Stimulated activated CD4-positive, alpha-beta T cell treated with anti-CD3 and anti-CD28 coated beads, Interleukin-1b, Interleukin-23, amount 100 ng/mL, for 1 hour (primary cell): ENCODE data around the gene KANK4.
A peak's percentile ranks its signal among the peaks of the same experiment; 100 is the strongest.
"Not testable (repeated sequence)": the region's sequence is repeated elsewhere in the genome, so short reads cannot be mapped to it uniquely, and the experiment has no call there.

ENCODE experiments used
- DNase-seq, 2 donors: peaks; one replicate each; pipeline ENCODE4 v3.0.0-alpha.2; 2020; ENCODE audit warnings: low read depth in 2 of 2

Gene KANK4

GRCh38 chr1:62271948-62272728 is 47.1 kb downstream of the KANK4 start:
- peak in 1 of 2 donors; percentile 1 for DNase-seq

- no peak for DNase-seq
Observed at GRCh38 chr1:62271134-62271533, 48.1 kb downstream of the KANK4 start.

DNA sequence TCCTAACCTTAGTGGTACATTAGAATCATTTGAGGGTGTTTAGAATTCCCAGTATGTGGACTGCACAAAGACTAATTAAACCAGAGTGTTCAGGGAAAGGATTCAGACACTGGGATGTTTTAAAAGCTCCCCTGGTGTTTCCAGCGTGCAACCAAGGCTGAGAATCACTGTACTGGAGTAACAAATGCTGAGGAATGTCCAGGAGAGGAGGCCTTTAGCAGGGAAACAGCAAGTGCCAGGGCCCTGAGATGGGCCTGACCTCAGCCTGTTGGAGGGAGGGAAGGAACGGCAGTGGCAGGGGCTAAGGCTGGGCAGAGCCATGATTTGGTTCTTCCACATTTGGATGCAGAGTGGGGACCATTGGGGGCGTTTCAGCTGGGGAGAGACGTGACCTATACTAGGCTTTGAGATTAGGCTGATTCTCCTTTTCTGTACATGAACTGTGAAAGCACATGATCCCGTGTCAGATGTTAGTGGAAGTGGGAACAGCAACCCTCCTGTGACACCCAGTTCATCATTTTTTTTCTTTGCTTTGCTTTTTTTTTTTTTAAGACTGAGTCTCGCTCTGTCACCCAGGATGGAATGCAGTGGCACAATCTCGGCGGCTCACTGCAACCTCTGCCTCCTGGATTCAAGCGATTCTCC is 49.3 kb downstream of the KANK4 start:
- no peak for DNase-seq

DNA sequence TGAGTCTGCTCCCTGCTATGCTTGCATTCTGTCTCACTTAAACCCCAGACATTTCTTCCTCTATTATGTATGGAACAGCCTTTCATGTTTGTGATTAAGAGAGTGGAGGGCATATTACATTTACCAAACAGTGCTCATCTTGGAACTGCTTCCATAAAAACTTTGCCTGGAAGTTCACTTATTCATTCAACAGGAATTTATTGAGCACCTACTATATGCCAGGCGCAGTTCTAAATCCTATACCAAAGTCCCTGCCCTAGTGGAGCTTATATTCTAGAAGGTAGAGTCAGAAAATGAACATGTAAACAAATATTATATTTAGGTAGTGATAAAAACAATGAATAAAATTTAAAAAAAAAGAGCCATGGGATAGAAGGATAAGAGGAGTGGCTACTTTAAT is 49.8 kb downstream of the KANK4 start:
- DNase-seq, result no peak

DNA sequence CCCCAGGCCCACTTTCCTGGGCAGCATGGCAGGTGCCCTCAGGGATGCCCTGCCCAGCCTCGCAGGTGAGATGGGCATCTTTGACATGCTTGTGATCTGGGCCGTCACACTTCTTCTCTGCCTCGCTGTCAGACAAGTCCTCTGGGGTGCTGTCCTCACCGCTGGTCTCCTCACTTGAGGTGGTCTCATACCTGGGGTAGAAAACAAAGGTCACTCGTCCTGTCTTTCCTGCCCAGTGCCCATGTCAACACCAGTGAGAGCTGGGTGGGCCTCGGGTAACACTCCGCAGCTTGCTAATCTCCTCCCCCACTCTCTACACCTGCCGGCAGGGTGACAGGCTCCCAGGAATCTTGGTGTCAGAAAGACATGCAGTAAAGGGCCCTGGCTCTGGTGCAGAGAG is 50.9 kb downstream of the KANK4 start:
- no peak for DNase-seq

DNA sequence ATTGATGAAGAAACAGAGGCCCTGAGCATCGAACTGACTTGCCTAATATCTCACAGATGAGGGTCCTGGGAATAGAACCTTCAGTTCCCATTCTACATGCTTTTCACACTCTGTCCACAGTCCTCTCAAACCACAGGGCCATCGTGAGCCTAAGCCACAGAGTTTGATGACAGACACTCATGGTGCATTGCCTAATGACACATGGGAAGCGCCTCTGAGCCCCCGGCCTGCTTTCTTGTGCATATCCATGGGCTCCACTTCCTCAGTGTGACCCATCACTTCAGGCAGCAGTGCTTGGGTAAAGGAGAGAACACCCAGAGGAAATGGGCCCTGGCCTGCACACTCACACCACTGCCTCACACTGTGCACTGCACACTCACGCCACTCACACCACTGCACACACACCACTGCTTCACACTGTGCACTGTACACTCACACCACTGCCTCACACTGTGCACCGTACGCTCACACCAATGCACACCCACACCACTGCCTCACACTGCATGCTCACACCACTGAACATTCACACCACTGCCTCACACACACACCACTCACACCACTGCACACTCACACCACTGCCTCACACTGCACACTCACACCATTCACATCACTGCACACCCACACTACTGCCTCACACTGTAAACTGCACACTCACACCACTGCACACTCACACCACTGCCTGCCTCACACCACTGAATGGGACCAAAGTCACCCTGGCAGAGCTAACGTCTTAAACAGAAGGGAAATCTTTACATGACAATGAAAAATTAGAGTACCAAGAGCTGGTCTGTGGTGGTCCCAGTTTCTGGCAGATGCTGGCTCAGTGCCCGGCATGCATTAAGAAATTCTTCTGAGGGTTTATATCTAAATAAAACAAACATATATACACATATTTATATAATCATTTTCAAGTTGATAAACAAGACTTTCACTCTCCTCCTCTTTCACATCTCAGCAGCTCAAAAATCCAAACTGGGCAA is 53.0 kb downstream of the KANK4 start:
- no peak for DNase-seq

DNA sequence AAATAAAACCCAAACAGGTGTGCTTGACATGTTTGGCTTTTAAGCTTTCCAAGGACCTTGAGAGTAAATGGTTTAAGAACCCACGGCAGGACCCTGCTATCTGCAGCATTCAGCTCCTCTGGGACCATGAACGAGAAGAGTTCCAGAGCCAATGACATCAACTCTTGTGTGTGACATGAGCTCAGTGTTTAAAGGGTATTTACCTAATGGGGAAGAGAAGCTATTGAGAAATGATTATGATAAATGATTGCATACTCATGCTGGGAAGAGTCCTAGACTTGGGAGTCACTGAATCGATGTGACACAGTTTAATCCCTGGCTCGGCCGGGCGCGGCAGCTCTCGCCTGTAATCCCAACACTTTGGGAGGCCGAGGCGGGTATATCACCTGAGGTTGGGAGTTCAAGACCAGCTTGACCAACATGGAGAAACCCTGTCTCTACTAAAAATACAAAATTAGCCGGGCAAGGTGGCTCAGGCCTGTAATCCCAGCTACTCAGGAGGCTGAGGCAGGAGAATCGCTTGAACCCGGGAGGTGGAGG is 55.4 kb downstream of the KANK4 start:
- DNase-seq, result no peak

GRCh38 chr1:62263006-62263813 is 56.0 kb downstream of the KANK4 start:
- no peak for DNase-seq

DNA sequence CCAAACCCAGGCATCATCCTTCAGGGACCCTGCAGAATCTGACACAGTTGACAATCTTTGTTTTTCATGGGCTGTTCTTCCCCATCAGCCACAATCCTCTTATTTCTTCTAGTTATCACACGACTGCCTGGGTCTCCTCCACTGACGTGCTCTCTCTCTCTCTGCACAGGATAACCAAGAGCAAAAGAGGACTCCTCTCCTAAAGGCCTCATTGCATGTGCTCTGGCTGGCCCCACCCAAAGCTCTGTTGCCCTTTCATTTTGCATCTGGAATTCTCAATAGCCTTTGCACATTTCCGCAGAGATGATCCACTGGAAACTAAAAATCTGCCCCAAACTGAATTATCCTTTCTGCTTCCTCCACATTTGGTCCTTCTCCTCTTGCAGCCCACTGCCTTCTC is 58.5 kb downstream of the KANK4 start:
- no peak for DNase-seq

DNA sequence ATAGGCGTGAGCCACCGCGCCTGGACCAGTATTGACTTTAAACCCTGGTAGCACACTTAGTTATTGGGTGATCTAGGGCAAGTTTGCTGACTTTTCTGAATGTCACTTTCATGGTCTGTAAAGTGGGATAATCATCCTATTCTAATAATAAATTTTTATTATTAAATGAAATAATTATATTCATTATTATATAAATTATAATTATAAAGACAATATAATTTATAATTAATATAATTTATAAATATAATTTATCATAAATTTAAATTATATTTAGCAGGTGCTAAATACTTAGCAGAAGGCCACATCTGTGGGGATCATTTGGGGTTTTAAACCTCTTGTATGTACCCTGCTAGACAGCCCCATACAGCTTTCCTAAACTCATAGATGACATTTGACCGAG is 59.7 kb downstream of the KANK4 start:
- DNase-seq, result no peak

DNA sequence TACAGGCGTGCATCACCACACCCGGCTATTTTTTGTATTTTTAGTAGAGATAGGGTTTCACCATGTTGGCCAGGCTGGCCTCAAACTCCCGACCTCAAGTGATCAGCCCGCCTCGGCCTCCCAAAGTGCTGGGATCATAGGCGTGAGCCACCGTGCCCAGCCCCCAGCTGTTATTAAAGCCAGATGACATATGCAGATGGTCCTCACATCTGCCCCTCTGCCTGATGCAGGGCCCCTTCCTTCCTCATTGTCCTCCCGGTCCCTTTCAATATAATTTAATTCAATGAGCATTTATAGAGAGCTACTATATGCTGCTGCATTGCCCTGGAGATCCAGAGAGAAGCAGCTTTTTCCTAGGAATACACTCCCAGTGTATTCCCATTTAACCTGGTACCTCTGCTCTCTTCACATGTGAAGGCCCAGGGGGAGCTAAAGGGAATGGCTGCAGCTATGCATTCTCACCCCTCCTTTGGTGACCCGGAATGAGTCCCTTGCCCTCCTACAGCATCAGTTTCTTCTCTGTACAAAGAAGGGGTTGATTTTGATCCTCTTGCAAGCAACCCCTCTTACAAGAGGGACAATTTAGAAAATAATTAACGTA is 69.0 kb downstream of the KANK4 start:
- no peak for DNase-seq

DNA sequence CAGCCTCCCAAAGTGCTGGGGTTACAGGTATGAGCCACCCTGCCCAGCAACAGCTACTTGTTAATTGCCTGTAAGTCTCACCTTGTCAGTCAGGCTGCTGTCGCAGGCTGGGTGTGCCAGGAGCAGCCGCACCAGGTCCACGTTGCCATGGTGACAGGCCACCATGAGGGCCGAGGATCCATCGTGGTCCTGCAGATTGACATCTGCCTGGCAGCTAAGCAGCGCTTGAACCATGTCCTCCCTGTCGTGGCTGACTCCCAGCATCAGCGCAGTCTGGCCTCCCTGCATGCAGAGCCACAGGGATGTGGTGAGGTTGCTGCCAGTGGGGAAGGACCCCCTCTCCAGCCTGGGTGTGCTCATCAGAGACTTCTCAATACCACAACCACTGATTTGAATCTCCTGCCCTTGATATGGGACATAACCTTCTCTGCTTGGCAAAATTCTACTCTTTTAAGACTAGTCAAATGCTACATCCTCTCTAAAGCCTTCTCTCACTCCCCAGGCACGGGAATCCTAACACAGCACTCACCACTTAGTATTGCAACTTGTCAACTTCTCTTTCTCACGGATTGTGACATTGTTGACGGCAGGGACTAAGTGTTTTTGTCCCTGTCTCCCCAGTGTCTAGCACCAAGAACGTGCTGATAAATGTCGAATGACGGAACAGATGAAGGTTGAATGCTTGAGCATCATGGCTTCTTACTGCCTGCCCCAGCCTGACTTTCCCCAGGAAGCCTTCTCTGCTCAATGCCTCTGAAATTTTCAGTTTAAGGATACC is 71.7 kb downstream of the KANK4 start:
- no peak for DNase-seq

DNA sequence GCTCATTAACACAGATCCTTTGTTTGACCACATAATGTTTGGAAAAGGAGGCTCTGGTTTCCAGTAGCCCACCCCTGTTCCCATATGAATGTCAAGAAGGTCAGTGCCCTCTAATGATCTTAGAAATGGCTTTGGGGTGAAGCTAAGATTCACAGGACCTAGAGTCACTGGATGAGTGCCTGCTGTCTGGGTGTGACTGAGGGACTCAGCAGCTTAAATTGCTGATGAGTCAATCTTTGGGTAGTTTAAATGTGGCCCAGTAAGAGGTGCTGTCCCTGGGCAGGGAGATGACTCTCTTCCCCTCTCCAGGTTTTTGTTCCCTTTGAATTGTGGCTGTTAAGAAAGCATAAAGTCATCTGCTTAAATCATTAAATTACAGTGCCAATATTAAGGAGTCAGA is 74.0 kb downstream of the KANK4 start:
- no peak for DNase-seq

- not testable (repeated sequence) for DNase-seq
Observed at GRCh38 chr1:62244380-62244779, 74.9 kb downstream of the KANK4 start.

GRCh38 chr1:62241371-62242131 is 77.7 kb downstream of the KANK4 start:
- DNase-seq, result no peak

GRCh38 chr1:62240651-62241370 is 78.4 kb downstream of the KANK4 start:
- DNase-seq, result no peak

- not testable (repeated sequence) for DNase-seq
Observed at GRCh38 chr1:62239652-62240403, 79.4 kb downstream of the KANK4 start.

GRCh38 chr1:62238507-62238906 is 80.7 kb downstream of the KANK4 start:
- DNase-seq, result no peak
